IPS-18c (cell line): Measurements from ENCODE around the gene ENTHD1.
"Not testable (repeated sequence)": the region's sequence is repeated elsewhere in the genome, so short reads cannot be mapped to it uniquely, and the experiment has no call there.

ENCODE experiments used
- H3K4me3 ChIP-seq: 2 replicates; pipeline ENCODE4 v1.7.0; 2013; ENCODE audit warnings: low read depth, mild to moderate bottlenecking, low read length, moderate library complexity; ENCODE audit not compliant: insufficient read depth
- H3K9me3 ChIP-seq: one replicate; pipeline ENCODE4 v1.6.1; 2013; ENCODE audit warnings: mild to moderate bottlenecking, low read length, moderate library complexity; ENCODE audit not compliant: control insufficient read depth, insufficient read depth

Gene ENTHD1

DNA sequence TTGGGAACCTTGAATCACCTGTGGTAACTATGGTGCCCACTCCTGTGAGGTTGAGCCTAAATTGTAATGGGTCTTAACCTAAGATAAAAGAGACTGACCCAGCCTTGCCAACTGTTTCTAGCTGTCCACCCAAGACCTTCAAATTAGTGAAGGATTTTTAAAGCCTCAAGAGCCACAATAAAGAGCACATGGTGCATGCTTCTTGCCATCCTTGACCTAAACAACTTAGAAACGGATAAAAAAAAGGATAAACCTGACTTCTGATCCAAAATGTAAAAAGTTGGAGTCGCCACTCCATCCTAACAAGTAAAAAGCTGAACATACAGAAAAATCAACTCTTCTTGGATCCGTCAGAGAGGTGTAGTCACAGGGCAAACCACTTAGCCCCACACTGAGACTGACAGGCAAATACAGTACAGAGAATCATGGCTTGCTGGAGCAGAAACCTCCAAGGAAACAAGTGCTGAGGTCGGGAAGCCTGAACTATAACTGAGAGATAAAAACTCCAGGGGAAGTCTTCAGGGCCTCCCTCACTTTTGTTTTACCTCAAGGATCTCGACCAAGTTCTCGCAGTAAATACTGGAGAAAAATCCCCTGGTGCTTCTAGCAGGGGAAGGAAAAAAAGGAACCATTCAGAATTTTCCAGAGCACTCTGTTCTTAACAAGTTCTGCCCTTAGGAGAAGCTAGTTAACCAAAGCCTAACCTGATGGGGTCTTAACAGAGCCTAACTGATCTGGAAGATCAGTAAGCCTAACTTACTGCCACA is 16.3 kb downstream of the ENTHD1 start:
- Histone ChIP-seq H3K4me3 (no peak overlapping the region), H3K9me3 (no peaks in the 10 kb centered on the region)

DNA sequence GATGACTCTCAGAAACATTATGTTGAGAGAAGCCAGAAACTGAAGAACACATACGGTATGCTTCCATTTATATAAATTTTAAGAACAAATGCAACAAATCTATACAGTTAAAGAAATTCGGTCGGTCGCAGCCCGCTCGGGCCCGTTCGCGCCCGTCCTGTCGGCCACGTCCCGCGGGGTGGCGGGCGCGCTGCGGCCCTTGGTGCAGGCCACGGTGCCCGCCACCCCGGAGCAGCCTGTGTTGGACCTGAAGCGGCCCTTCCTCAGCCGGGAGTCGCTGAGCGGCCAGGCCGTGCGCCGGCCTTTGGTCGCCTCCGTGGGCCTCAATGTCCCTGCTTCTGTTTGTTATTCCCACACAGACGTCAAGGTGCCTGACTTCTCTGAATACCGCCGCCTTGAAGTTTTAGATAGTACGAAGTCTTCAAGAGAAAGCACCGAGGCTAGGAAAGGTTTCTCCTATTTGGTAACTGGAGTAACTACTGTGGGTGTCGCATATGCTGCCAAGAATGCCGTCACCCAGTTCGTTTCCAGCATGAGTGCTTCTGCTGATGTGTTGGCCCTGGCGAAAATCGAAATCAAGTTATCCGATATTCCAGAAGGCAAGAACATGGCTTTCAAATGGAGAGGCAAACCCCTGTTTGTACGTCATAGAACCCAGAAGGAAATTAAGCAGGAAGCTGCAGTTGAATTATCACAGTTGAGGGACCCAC is 18.2 kb downstream of the ENTHD1 start:
- H3K4me3 ChIP-seq, result not testable (repeated sequence)

DNA sequence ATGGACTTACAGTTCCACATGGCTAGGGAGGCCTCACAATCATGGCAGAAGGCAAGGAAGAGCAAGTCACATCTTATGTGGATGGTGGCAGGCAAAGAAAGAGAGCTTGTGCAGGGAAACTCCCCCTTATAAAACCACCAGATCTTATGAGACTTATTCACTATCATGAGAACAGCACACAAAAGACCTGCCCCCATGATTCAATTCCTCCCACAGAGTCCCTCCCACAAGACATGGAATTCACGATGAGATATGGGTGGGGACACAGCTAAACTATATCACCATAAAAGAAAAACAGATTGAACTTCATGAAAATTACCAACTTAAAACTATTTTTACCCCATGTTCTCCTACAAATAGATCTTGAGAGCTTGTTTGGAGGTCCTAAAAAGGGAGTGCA is 19.6 kb downstream of the ENTHD1 start:
- Histone ChIP-seq H3K9me3 (no peaks in the 10 kb centered on the region), H3K4me3 (no peak overlapping the region)

More for the DNA sequence above, 18.2 kb downstream of the ENTHD1 start:
- not testable (repeated sequence) for H3K9me3 ChIP-seq

DNA sequence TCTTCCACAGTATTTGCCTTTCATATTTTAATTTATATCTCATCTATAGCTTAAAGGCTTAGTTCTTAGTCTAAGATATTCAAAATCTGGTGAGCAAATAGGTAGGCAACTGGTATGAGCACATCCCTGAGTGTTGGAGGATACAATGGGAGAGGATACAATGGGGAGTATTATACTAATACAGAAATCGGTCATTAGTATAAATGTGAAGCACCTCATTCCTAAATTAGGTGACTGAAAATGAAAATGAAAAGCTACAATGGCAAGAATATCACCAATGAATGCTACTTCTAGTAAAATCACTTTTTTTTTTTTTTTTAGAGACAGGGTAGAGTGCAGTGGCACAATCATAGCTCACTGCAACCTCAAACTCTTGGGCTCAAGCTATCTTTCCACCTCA is 21.0 kb downstream of the ENTHD1 start:
- H3K4me3 ChIP-seq, result no peak overlapping the region
- no peaks in the 10 kb centered on the region for H3K9me3 ChIP-seq

DNA sequence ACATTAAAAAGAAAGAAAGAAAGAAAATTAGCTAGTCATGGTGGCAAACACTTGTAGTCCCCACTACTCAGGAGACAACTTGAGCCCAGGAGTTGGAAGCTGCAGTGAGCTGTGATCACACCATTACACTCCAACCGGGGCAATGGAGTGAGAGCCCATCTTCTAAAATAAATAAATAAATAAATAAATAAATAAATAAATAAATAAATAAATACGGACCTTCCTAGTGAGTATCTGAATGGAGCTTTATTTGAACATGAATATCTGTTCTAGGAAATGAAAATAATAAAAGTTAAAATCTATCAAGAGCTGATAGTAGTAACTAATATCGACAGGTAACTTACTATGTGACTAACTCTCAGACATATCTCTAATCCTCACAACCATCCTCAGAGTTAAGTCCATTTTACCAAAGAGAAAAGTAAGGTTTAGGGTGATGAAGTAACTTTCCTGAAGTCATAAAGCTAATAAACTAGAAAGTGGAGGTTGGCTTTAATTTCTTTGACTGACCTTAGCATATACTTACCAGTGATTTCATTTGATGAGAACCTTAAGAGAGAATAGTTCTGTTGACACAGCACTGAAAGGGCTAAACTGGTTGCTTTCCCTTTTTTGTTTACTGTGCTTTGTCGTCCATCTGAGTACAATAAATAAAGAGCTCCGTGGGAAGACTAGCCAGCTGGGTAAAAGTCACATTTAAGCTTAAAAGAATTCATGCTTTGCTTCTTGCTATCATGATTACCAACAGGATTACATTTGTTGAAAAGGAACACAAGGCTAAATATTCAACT is 22.4 kb downstream of the ENTHD1 start:
- no peaks in the 10 kb centered on the region for H3K9me3 ChIP-seq
- H3K4me3 ChIP-seq, result no peak overlapping the region

DNA sequence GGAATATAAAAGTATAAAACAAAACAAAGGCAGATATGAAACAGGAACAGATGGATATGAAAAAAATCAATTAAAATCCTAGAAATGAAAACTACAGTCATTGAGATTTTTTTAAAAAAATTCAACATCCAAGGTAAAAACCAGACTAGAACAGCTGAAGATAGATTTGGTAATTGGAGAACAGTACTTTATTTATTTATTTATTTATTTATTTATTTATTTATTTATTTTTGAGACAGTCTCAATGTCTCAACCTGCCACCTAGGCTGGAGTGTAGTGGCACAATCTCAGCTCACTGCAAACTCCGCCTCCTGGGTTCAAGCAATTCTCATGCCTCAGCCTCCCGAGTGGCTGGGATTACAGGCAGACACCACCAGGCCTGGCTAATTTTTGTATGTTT is 23.8 kb downstream of the ENTHD1 start:
- not testable (repeated sequence) for H3K9me3 ChIP-seq

DNA sequence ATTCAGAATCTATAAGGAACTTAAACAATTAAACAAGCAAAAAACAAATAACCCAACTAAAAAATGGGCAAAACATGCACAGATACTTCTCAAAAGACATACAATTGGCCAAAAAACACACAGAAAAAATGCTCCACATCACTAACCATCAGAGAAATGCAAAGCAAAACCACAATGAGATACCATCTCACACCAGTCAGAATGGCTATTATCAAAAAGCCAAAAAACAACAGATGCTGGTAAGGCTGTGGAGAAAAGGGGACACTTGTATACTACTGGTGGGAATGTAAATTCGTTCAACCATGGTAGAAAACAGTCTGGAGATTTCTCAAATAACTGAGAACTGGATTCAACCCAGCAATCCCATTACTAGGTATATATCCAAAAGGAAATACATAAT is 24.8 kb downstream of the ENTHD1 start:
- Histone ChIP-seq H3K9me3 (no peaks in the 10 kb centered on the region), H3K4me3 (no peak overlapping the region)

More for the DNA sequence above, 23.8 kb downstream of the ENTHD1 start:
- H3K4me3 ChIP-seq, result not testable (repeated sequence)

DNA sequence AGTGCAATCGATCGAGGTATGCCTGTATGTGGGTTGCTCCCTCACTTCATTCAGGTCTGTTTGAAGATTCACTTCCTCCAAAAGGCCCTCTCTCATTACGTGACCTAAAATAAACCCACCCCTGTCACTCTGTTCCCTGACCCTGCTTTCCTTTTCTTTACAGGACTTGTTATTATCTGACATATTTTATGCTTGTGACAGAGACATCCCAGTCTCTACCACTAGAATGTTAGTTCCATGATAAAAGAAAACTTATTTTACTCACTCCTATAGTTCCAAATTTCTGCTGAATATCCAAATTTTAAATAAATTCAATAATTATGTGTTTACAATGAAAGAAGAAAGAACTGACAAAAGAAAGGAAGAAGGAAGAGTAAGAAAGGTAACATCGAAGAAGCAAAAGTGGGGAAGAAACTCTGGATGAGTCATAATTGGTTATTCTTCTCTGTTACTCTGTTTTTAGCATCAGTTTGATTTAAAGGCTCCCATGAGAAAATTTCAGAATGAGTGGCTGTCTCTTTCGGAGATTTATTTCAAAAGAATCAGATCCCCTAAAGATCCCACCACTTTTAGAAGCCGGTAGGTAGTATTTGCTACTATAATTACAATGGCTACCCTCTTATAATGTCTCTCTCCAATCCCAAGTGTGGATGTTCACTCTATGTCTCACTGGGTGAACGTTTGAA is 33.5 kb downstream of the ENTHD1 start:
- Histone ChIP-seq H3K9me3 (no peaks in the 10 kb centered on the region), H3K4me3 (no peak overlapping the region)

DNA sequence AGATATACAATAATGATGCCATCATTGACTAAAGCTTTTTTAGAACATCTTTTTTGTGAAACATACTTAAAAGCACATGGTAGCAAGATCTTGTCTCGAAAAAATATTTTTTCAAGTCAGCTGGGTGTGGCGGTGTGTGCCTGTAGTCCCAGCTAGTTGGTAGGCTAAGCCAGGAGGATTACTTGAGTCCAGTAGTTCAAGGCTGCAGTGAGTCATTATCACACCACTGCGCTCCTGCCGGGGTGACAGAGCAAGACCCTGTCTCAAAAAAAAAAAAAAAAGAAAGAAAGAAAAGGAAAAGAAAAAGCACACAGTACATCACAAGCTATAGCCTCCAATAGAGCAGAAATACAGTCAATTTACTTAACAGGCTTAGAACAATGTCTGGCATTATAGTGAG is 37.0 kb downstream of the ENTHD1 start:
- H3K4me3 ChIP-seq, result no peak overlapping the region
- H3K9me3 ChIP-seq, result no peaks in the 10 kb centered on the region

DNA sequence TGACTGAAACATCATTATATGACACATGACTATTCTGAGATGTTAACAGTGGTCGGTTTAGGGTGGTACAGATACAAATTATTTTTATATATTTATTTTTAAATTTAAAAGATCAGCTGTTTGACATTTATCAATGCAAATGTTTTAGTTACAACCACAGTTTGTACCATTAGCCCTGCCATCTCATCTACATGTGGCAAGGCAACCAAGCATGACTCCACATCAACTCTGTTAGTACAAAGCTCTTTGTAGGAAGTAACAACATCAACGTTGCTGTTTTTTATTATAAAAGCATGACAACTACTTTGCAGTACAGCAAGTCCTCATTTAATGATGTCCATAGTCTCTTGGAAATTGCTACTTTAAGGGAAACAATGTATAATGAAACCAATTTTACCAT is 40.8 kb downstream of the ENTHD1 start:
- H3K9me3 ChIP-seq, result no peaks in the 10 kb centered on the region
- no peak overlapping the region for H3K4me3 ChIP-seq

DNA sequence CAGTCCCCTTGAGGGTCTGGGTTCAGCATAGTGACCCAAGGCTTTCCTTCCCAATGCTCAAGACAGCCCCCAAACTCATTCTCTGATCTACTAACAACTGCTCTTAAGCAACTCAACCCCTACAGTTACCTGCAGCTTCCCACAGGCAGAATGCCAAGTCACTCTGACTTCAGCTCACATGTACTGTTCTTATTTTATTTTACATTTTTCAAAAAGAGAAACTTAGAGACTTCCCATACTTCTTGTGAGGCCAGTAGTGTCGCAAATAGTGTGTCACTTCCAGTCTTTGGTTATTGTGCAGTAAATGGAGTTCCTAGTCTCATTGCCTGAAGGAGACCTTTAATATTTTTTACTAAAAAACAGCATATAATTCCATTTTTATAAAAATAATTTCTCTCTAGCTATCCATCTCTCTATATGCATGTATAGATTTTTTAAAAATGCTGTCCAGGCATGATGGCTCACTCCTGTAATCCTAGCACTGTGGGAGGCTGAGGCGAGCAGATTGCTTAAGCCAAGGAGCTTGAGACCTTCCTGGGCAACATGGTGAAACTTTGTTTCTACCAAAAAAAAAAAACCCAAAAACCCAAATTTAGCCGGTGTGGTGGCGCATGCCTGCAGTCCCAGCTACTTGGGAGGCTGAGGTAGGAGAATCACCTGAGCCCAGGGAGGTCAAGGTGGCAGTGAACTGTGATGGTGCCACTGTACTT is 41.8 kb downstream of the ENTHD1 start:
- H3K4me3 ChIP-seq, result no peak overlapping the region
- no peaks in the 10 kb centered on the region for H3K9me3 ChIP-seq

DNA sequence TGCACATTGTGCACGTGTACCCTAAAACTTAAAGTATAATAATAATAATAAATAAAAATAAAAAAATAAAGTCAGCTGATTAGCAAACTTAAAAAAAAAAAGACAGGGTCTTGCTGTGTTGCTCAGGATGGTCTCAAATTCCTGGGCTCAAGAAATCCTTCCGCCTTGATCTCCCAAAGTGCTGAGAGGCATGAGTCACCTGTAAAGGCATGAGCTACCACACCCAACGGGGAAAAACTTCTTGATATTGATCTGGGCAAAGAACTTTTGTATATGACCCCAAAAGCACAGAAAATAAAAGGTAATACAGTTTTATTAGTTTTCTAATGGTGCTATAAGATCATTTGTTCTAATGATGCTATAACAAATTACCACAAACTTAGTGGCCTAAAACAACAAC is 46.1 kb downstream of the ENTHD1 start:
- H3K4me3 ChIP-seq, result no peak overlapping the region
- no peaks in the 10 kb centered on the region for H3K9me3 ChIP-seq

DNA sequence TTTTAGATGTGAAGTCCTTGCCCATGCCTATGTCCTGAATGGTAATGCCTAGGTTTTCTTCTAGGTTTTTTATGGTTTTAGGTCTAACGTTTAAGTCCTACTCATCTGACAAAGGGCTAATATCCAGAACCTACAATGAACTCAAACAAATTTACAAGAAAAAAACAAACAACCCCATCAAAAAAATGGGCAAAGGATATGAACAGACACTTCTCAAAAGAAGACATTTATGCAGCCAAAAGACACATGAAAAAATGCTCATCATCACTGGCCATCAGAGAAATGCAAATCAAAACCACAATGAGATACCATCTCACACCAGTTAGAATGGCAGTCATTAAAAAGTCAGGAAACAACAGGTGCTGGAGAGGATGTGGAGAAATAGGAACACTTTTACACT is 47.0 kb downstream of the ENTHD1 start:
- H3K4me3 ChIP-seq, H3K9me3 ChIP-seq: not testable (repeated sequence)

DNA sequence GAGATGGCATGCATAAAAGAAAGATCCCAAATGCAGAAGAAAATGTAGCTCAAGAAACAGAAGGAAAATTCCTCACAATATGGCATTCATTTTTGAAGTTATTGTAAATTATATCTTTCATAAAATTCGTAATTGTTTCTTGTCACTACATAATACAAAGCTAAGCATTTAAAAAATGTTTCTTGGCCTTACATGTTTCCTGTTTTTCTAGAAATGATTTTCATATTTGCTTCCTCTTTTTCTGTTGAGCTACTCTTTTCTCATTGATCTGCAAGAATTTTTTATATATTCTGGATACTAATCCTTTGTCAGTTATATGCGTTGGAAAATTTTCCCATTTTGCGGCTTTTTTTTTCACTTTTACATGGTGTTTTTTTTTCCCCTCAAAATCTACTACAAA is 48.0 kb downstream of the ENTHD1 start:
- Histone ChIP-seq H3K9me3 (no peaks in the 10 kb centered on the region), H3K4me3 (no peak overlapping the region)

DNA sequence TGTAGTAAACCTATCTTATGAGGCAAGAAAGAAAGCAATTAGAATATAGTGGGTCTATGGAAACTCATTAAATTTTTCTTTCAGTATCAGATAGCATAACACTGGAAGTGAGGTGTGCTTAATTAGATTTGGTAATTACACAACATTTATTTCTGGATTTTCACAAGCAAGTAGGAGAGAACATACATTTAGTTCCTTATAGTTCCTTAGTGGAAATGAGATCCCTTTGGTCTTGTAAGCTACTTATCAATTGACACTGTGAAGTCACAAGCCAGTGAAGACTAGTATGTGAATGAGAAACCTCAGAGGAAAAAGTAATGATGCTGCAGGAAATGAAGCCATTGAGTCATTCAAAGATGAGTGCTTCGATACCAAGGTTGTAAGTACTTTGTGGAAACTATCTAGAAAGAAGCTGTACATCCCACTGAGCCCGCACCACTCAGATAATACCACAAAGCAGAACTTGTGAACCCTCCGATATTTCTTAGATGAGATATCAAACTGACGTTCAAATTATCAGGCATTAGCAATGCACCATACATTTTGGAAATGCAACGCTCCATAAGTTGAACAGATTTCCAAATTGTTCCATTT is 53.5 kb downstream of the ENTHD1 start:
- no peaks in the 10 kb centered on the region for H3K9me3 ChIP-seq
- no peak overlapping the region for H3K4me3 ChIP-seq

DNA sequence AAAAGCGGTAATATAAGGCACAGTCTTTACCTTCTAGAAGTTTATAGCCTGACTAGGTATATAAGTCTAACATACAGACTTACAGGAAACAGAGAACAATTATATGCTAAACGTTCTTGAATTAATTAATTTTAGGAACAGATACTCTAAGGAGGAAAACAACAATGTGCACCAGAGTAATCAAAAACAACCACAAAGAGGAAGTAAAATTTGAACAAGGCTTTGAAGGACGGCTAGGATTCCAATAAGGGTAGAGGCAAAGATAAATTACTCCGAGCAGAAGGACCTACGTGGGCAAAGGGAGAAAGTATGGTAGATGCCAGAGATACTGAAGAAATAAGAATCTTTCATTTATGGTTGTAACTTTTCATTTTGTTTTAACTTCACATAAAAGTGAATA is 54.4 kb downstream of the ENTHD1 start:
- no peaks in the 10 kb centered on the region for H3K9me3 ChIP-seq
- no peak overlapping the region for H3K4me3 ChIP-seq

DNA sequence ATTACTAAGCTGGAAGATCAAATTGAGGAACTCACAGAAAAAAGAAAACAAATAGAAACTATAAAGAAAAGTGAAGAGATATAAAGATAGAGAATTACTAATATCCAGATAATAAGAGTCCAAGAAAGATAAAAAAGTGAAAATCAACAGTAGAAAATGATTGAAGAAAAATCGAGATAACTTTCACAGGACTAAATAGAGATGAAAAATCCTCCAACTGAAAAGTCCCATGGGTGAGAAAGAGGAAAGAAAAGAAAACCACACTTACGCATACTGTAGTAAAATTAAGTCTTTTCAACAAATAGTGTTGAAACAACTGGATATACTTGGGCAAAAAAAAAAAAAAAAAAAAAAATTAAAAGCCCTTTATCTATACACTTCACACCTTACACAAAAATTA is 60.0 kb downstream of the ENTHD1 start:
- H3K9me3 ChIP-seq, result no peaks in the 10 kb centered on the region

More for the DNA sequence above, 60.0 kb downstream of the ENTHD1 start:
- no peak overlapping the region for H3K4me3 ChIP-seq
